ENCODE results near the gene PLEKHG3. TPM values are rescaled to one million over a fixed set of nuclear protein-coding genes. Genes with fewer than 3 reads are reported as not detected.

Gene PLEKHG3
- total and polyA plus RNA-seq, 2 of the 4 experiments (the other 2 are of a cell fraction), result 8.2 to 8.4 TPM

- Histone ChIP-seq H4K5ac (ENCODE audit: low read depth, low read length) (no peak overlapping the region), H2AK5ac (ENCODE audit: low read depth, low read length) (no peak overlapping the region), H2BK120ac (ENCODE audit: low read depth, low read length) (no peak overlapping the region), H3K9me1 (ENCODE audit: insufficient read depth, low read length) (peaks cover 11% of the 10 kb centered on the region), H3K4me3 (ENCODE audit: insufficient read depth, low read depth, low read length) (no peak overlapping the region), H4K20me1 (ENCODE audit: insufficient read depth, low read length) (peaks cover 26% of the 10 kb centered on the region), H3K56ac (ENCODE audit: extremely low read depth, insufficient read depth, low read length) (no peak overlapping the region), H2BK20ac (ENCODE audit: low read depth, low read length) (no peak overlapping the region), H3K36me3 (ENCODE audit: control insufficient read depth, insufficient read depth, low read length) (no peaks in the 10 kb centered on the region), H4K91ac (ENCODE audit: insufficient read depth, low read depth, low read length) (no peak overlapping the region), H3K27me3 (ENCODE audit: control insufficient read depth, insufficient read depth, low read length) (peaks cover 21% of the 10 kb centered on the region), H3K4me2 (ENCODE audit: low read depth, low read length) (no peak overlapping the region), H3K23ac (ENCODE audit: low read depth, low read length) (no peak overlapping the region), H3K9ac (ENCODE audit: low read depth, low read length) (no peak overlapping the region), H3K4me1 (ENCODE audit: control insufficient read depth, insufficient read depth, low read length) (peaks cover 13% of the 10 kb centered on the region; the same call in 1 of the 2 replicates), H2AK9ac (replicated peaks; ENCODE audit: low read depth, low read length, poor library complexity) (no peak overlapping the region), H3K79me1 (ENCODE audit: low read depth in 1 of 2, low read length in 2 of 2) (peaks cover 8 to 45% of the 10 kb centered on the region in 2 experiments; a peak in 3 of 4 replicates), H3K18ac (ENCODE audit: low read depth, low read length) (no peak overlapping the region), H3K14ac (replicated peaks; ENCODE audit: low read depth, low read length) (no peak overlapping the region), H3K4ac (ENCODE audit: low read depth, low read length) (no peak overlapping the region), H4K8ac (ENCODE audit: low read depth in 2 of 2, low read length in 2 of 2) (no peak overlapping the region), H3K9me3 (ENCODE audit: control insufficient read depth, insufficient read depth, low read length) (no peaks in the 10 kb centered on the region), H2BK5ac (ENCODE audit: low read depth, low read length, poor library complexity, severe bottlenecking) (no peak overlapping the region), H2BK15ac (ENCODE audit: low read depth, low read length) (no peak overlapping the region), H3K27ac (ENCODE audit: insufficient read depth, low read length) (no peak overlapping the region), H2AFZ (replicated peaks; ENCODE audit: low read length, poor library complexity) (no peak overlapping the region)
- POLR2A ChIA-PET (ENCODE audit: unreplicated experiment), result no interaction called here
- in situ Hi-C loops (cut with MboI; ENCODE audit: low sequenced_read_pairs) (no loop called here), dilution Hi-C loops (cut with HindIII; ENCODE audit: low sequenced_read_pairs, unreplicated experiment) (no loop called here), intact Hi-C loops (cut with micrococcal nuclease) (loop anchor here (2.0 kb wide), 1 partner anchor 52 kb away; no protein-coding TSS in a partner anchor)
- BruUV-seq (replicated peaks), result no TSS peak
- ATAC-seq (ENCODE audit: low read depth) (no peak), DNase-seq (no peak)
- CTCF ChIA-PET, result no interaction called here
- TF ChIP-seq SMC3 (IDR thresholded peaks at IDR 0.05; ENCODE audit: low read depth, low read length) (no peak), NFE2L2 (IDR thresholded peaks at IDR 0.05; ENCODE audit: low read depth, low read length) (no peak), MXI1 (IDR thresholded peaks at IDR 0.05; ENCODE audit: borderline replicate concordance, low read depth, low read length) (no peak), CHD1 (IDR thresholded peaks at IDR 0.05; ENCODE audit: low read depth, low read length) (no peak), USF2 (IDR thresholded peaks at IDR 0.05; ENCODE audit: low read depth, low read length) (no peak), RAD21 (IDR thresholded peaks at IDR 0.05; ENCODE audit: low read length) (no peak), RFX5 (IDR thresholded peaks at IDR 0.05; ENCODE audit: low read depth, low read length) (no peak), MAFK (IDR thresholded peaks at IDR 0.05; ENCODE audit: low read depth, low read length) (no peak), RCOR1 (IDR thresholded peaks at IDR 0.05; ENCODE audit: insufficient replicate concordance, low read length) (no peak), POLR2A (IDR thresholded peaks at IDR 0.05; ENCODE audit: low read depth, low read length) (no peak), FOS (IDR thresholded peaks at IDR 0.05; ENCODE audit: low read depth, low read length) (no peak)
- 43% methylated on average over 4 of the region's 14 CpGs; no CpG with 5 or more reads in 1 of the 2 experiments for WGBS, 2 experiments (ENCODE audit: extremely low coverage in 2 of 2, insufficient read length in 1 of 2)
Observed at GRCh38 chr14:64706593-64707193, 2.5 kb downstream of the PLEKHG3 start.
